ENCODE results near the gene CLIP2.

DNA sequence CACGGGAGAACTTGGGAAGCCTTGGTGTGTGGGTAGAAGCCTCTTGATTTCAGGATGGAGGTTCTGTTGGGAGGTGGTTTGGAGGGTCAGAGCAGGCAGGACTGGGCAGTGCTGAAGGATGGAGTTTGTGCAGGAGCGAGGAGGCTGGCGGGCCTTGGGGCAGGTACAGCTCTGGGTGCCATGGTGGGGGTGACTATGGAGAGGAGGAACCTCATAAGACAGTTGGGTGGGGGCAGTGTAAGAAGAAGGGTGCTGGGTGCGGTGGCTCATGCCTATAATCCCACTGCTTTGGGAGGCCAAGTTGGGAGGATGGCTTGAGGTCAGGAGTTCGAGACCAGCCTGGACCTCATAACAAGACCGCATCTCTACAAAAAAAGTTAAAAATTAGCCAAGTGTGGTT, 109.8 kb downstream of the CLIP2 start:
- TF ChIP-seq, protein P1, sequence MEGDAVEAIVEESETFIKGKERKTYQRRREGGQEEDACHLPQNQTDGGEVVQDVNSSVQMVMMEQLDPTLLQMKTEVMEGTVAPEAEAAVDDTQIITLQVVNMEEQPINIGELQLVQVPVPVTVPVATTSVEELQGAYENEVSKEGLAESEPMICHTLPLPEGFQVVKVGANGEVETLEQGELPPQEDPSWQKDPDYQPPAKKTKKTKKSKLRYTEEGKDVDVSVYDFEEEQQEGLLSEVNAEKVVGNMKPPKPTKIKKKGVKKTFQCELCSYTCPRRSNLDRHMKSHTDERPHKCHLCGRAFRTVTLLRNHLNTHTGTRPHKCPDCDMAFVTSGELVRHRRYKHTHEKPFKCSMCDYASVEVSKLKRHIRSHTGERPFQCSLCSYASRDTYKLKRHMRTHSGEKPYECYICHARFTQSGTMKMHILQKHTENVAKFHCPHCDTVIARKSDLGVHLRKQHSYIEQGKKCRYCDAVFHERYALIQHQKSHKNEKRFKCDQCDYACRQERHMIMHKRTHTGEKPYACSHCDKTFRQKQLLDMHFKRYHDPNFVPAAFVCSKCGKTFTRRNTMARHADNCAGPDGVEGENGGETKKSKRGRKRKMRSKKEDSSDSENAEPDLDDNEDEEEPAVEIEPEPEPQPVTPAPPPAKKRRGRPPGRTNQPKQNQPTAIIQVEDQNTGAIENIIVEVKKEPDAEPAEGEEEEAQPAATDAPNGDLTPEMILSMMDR (IDR thresholded peaks at IDR 0.05; ENCODE audit: low read depth, low read length), result no peak
- TF ChIP-seq MYC (IDR thresholded peaks at IDR 0.05; ENCODE audit: low read depth, low read length), result no peak
- no peak for TF ChIP-seq POLR2A (IDR thresholded peaks at IDR 0.05; ENCODE audit: extremely low read depth, insufficient read length)
- TF ChIP-seq, protein P2, sequence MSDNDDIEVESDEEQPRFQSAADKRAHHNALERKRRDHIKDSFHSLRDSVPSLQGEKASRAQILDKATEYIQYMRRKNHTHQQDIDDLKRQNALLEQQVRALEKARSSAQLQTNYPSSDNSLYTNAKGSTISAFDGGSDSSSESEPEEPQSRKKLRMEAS (IDR thresholded peaks at IDR 0.05; ENCODE audit: low read depth, low read length), result no peak

Data from NB4 (cell line).